ENCODE data around the gene MYBL2.

DNA sequence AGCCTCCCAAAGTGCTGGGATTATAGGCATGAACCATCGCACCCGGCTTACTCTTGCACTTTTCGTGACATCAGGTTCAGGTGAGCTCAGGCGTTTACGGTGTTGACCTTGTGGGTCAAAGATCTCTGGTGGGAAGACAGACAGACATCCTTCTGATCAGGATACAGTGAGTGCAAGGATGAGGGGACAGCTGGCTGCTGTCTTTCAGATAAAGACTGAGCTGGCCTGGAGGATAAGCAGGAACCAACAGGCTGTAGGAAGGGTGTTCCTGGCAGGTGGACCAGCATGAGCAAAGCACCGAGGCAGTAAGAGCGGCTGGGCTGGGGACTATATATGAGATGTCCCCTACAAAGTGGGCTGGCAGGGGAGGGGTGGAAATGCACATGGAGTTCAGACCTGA, 71.0 kb downstream of the MYBL2 start:
- TF ChIP-seq POLR2AphosphoS5 (IDR thresholded peaks at IDR 0.05; ENCODE audit: insufficient read depth, low read depth, low read length) (no peak), EZH2 (IDR thresholded peaks at IDR 0.05; ENCODE audit: borderline replicate concordance, low read depth, low read length, severe bottlenecking) (no peak)
